AG04449 (cell line): ENCODE measurements around the gene CXCR4.

Experiments used
- CTCF ChIA-PET: fragments of 350-600 bp; formaldehyde crosslinking; extraction: SDS; loops from one replicate; lab custom pipeline; 2021; ENCODE audit warnings: antibody characterized with exemption; lab: Yijun Ruan, JAX
- POLR2A ChIA-PET: fragments of 400-600, 350-600 bp; formaldehyde crosslinking; extraction: SDS; loops from one replicate; lab custom pipeline; 2020; ENCODE audit warnings: antibody characterized with exemption, inconsistent platforms; lab: Yijun Ruan, JAX
- DNase-seq: peaks from one replicate; pipeline ENCODE4 v3.0.0-alpha.2; 2010; ENCODE audit warnings: low read depth, low spot score
- H3K4me3 ChIP-seq: 2 replicates; pipeline ENCODE4 v1.5.1; 2011; ENCODE audit warnings: low read depth, mild to moderate bottlenecking, control low read depth, low read length
- CTCF ChIP-seq: IDR thresholded peaks from one replicate; pipeline ENCODE4 v1.5.1; 2011; ENCODE audit warnings: mild to moderate bottlenecking, moderate library complexity, low read length, control low read depth, inconsistent platforms; ENCODE audit not compliant: insufficient read depth; ENCODE audit errors: missing control alignments

Gene CXCR4

GRCh38 chr2:136107051-136108033 is 10.6 kb downstream of the CXCR4 start:
- POLR2A ChIA-PET: no interaction called here
- no peak for DNase-seq
- H3K4me3 ChIP-seq: no peak overlapping the region
- CTCF ChIA-PET: no interaction called here
- no peak for TF ChIP-seq CTCF

- no peak overlapping the region for H3K4me3 ChIP-seq
- ChIA-PET POLR2A (no interaction called here), CTCF (no interaction called here)
- DNase-seq: no peak
- TF ChIP-seq CTCF: no peak
Observed at GRCh38 chr2:136106505-136106904, 11.4 kb downstream of the CXCR4 start.

DNA sequence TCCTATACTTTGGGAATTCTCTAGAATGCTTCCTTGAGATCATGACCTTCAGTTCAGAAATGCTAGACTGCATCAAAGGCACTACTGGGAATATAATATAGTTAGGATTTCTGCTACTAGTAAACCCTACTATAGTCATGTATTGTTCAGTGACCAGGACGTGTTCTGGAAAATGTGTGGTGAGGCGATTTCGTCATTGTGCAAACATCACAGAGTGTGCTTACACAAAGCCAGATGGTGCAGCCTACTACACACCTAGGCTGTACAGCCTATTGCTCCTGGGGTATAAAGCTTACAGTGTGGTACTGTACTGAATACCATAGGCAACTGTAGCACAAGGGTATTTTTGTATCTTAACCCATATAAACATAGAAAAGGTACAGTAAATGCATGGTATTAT is 13.0 kb downstream of the CXCR4 start:
- no peak overlapping the region for H3K4me3 ChIP-seq
- ChIA-PET POLR2A (no interaction called here), CTCF (no interaction called here)
- TF ChIP-seq CTCF: no peak
- DNase-seq: no peak

DNA sequence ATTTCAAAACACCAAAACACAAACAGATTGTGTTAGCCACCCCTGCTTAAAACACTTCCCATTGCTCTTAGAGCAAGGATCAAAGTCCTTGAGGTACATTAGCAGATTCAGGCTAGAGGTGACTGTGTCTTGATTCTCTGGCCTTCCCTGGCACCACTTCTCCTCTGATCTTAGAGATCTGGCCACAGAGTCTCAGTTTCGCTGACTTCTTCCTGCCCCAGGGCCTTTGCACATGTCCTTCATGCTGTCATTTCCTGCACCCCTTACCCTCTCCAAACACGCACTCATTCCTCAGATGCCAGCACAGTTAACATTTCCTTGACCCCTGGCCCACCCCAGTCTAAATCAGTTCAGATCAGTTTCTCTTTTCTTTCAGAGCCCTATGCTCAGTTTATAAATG is 16.9 kb downstream of the CXCR4 start:
- no peak for DNase-seq
- POLR2A ChIA-PET: no interaction called here
- TF ChIP-seq CTCF: no peak
- H3K4me3 ChIP-seq: no peak overlapping the region
- CTCF ChIA-PET: no interaction called here

GRCh38 chr2:136098441-136098840 is 19.5 kb downstream of the CXCR4 start:
- ChIA-PET CTCF (no interaction called here), POLR2A (no interaction called here)
- H3K4me3 ChIP-seq: no peak overlapping the region
- no peak for DNase-seq
- no peak for TF ChIP-seq CTCF

DNA sequence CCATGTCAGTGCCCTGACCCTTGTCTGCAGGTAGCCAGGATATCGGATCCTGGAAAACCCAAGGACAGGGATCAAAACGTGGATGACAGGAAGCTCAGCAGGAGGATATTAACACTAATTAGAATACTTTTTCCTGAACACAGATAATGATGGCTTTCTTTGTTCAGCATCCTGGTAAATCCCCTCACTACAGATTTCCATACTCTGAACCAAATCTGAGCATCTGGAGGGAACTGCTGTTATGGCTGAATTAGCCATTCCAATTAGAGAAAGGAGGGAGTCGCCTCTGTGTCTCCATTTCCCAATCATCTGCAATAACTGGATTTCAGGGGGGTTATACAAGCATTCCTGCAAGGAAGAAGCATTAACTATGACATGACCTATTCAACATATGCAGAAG is 24.4 kb downstream of the CXCR4 start:
- no peak for TF ChIP-seq CTCF
- no peak overlapping the region for H3K4me3 ChIP-seq
- POLR2A ChIA-PET: no interaction called here
- CTCF ChIA-PET: no interaction called here
- DNase-seq: no peak
